22Rv1 (cell line): Measurements from ENCODE around the gene CAMK2B.

ENCODE experiments used
- H3K27ac ChIP-seq: fragments of 450-650 bp; 2 replicates; pipeline ENCODE4 v1.5.1; 2017
- CTCF ChIP-seq: fragments of 450-650 bp; IDR thresholded peaks from 2 replicates; pipeline ENCODE4 v1.5.1; 2017; ENCODE audit warnings: mild to moderate bottlenecking
- ZFX ChIP-seq: fragments of 450-650 bp; IDR thresholded peaks from 2 replicates; pipeline ENCODE4 v1.6.1; 2017; ENCODE audit warnings: antibody characterized with exemption, borderline replicate concordance

Gene CAMK2B

GRCh38 chr7:44341401-44341800 is 16.0 kb upstream of the CAMK2B start:
- TF ChIP-seq ZFX, result no peak
- no peak for TF ChIP-seq CTCF
- no peak overlapping the region for H3K27ac ChIP-seq

GRCh38 chr7:44338600-44338999 is 13.2 kb upstream of the CAMK2B start:
- TF ChIP-seq ZFX (no peak), CTCF (no peak)
- no peak overlapping the region for H3K27ac ChIP-seq

- TF ChIP-seq ZFX, result no peak
- TF ChIP-seq CTCF, result no peak
- no peak overlapping the region for H3K27ac ChIP-seq
Observed at GRCh38 chr7:44336491-44336890, 11.1 kb upstream of the CAMK2B start.

GRCh38 chr7:44335184-44335583 is 9.8 kb upstream of the CAMK2B start:
- H3K27ac ChIP-seq, result no peak overlapping the region
- TF ChIP-seq CTCF, result no peak
- no peak for TF ChIP-seq ZFX

- H3K27ac ChIP-seq, result no peak overlapping the region
- TF ChIP-seq CTCF (no peak), ZFX (no peak)
Observed at GRCh38 chr7:44334734-44335097, 9.3 kb upstream of the CAMK2B start.

- H3K27ac ChIP-seq, result no peak overlapping the region
- no peak for TF ChIP-seq CTCF
- no peak for TF ChIP-seq ZFX
Observed at GRCh38 chr7:44333911-44334733, 8.7 kb upstream of the CAMK2B start.

- TF ChIP-seq ZFX (no peak), CTCF (no peak)
- no peak overlapping the region for H3K27ac ChIP-seq
Observed at GRCh38 chr7:44331682-44332081, 6.3 kb upstream of the CAMK2B start.
